AG08396 (cell line): ENCODE data around the gene ETNPPL.

ENCODE experiments used
- DNase-seq: peaks from one replicate; pipeline ENCODE4 v3.0.0; 2012; ENCODE audit warnings: low spot score, mixed read lengths

ETNPPL gene

GRCh38 chr4:108695062-108695461 lies 67.8 kb downstream of the ETNPPL start:
- DNase-seq: no peak

GRCh38 chr4:108694423-108694822 lies 68.4 kb downstream of the ETNPPL start:
- no peak for DNase-seq

- DNase-seq: no peak
Measured at GRCh38 chr4:108693819-108694218, 69.0 kb downstream of the ETNPPL start.

GRCh38 chr4:108693211-108693610 lies 69.6 kb downstream of the ETNPPL start:
- no peak for DNase-seq
